Neural crest cell (in vitro differentiated cells): ENCODE results near the gene SLC43A3. TPM values are rescaled to one million over a fixed set of nuclear protein-coding genes. Genes with fewer than 3 reads are reported as not detected.
"Not testable (repeated sequence)": the region's sequence is repeated elsewhere in the genome, so short reads cannot be mapped to it uniquely, and the experiment has no call there.

Experiments used
- DNase-seq: peaks from one replicate; pipeline ENCODE4 v3.0.0; 2021; ENCODE audit warnings: low read depth, mixed read lengths, low spot score
- H3K27ac Mint-ChIP-seq: one replicate; pipeline ENCODE4 v1.8.0; 2021; ENCODE audit warnings: mild to moderate bottlenecking, mixed read lengths; ENCODE audit not compliant: unreplicated experiment
- H3K27me3 Mint-ChIP-seq: 2 replicates; pipeline ENCODE4 v1.8.0; 2021; ENCODE audit warnings: low read depth, mild to moderate bottlenecking, mixed read lengths
- H3K36me3 Mint-ChIP-seq: 2 replicates; pipeline ENCODE4 v1.8.0; 2021; ENCODE audit warnings: low read depth, mild to moderate bottlenecking, mixed read lengths
- H3K4me1 Mint-ChIP-seq: 2 replicates; pipeline ENCODE4 v1.8.0; 2021; ENCODE audit warnings: mixed read lengths
- H3K4me3 Mint-ChIP-seq: one replicate; pipeline ENCODE4 v1.8.0; 2021; ENCODE audit warnings: mild to moderate bottlenecking, mixed read lengths
- H3K9me3 Mint-ChIP-seq: 2 replicates; pipeline ENCODE4 v1.8.0; 2021; ENCODE audit warnings: mixed read lengths
- total RNA-seq: library from RNA; stranded (reverse); gene quantifications from 2 replicates; pipeline ENCODE4 v1.2.1, GENCODE V29; 2021
- TF ChIP-seq, protein P1 (sequence below): fragments of 200-600 bp; sonication (generic); conservative IDR thresholded peaks from 2 replicates; pipeline ENCODE4 v1.5.0; 2021; ENCODE audit warnings: antibody characterized with exemption, mild to moderate bottlenecking

SLC43A3 gene
- total RNA-seq, 1 donor from 2014 or later = 52.9 TPM

- H3K27me3 Mint-ChIP-seq = no peaks in the 10 kb centered on the region
- H3K9me3 Mint-ChIP-seq = no peaks in the 10 kb centered on the region
- TF ChIP-seq, protein P1, sequence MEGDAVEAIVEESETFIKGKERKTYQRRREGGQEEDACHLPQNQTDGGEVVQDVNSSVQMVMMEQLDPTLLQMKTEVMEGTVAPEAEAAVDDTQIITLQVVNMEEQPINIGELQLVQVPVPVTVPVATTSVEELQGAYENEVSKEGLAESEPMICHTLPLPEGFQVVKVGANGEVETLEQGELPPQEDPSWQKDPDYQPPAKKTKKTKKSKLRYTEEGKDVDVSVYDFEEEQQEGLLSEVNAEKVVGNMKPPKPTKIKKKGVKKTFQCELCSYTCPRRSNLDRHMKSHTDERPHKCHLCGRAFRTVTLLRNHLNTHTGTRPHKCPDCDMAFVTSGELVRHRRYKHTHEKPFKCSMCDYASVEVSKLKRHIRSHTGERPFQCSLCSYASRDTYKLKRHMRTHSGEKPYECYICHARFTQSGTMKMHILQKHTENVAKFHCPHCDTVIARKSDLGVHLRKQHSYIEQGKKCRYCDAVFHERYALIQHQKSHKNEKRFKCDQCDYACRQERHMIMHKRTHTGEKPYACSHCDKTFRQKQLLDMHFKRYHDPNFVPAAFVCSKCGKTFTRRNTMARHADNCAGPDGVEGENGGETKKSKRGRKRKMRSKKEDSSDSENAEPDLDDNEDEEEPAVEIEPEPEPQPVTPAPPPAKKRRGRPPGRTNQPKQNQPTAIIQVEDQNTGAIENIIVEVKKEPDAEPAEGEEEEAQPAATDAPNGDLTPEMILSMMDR = no peak
- H3K27ac Mint-ChIP-seq = no peak overlapping the region
- H3K4me3 Mint-ChIP-seq = no peak overlapping the region
- peaks cover 19% of the 10 kb centered on the region for H3K36me3 Mint-ChIP-seq
- no peak for DNase-seq
- no peaks in the 10 kb centered on the region for H3K4me1 Mint-ChIP-seq
Measured at GRCh38 chr11:57407941-57408475, 18.9 kb downstream of the SLC43A3 start.

DNA sequence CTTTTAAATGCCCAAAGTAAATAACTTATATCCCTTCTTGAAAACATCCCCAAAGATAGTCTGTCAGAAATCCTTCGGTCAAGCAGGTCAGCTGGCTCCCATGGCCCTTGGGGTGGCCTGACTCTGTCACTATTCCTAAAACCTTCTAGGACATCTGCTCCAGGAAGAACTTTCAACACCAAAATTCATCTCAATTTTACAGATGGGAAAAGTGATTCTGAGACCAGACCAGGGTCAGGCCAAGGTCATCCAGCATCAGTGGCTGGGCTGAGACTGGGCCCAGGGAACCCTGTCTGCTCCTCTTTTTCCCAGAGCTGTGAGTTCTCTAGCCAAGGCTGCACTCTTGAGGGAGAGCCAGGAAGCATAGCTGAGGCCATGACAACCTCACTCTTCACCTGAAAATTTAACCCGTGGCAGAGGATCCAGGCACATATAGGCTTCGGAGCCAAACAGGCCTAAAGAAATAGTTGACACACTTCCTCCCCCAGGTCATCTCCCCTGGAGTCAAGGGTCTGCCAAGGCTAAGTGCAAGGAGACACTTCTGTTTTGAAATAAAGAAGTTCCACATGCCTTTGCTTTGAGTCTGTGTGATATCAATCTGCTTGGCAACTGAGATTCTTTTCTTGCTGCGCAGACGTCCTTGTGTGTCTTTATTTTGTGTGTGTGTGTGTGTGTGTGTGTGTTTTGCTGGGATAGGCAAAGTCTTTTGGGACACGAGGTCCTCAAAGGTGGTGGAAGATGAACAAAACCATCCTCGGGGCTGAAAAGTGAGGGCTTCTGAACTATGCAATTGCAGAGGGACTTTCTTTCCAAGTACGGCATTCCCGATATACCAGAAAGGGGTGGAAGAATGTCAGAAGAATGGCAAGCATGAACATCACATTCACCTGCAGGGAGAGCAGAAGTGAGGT, 19.7 kb downstream of the SLC43A3 start:
- Mint-ChIP-seq H3K27ac (no peak overlapping the region), H3K36me3 (peaks cover 19% of the 10 kb centered on the region), H3K27me3 (peaks cover 6% of the 10 kb centered on the region), H3K9me3 (no peaks in the 10 kb centered on the region), H3K4me1 (no peaks in the 10 kb centered on the region), H3K4me3 (no peak overlapping the region)
- TF ChIP-seq, protein P1 = no peak
- no peak for DNase-seq

DNA sequence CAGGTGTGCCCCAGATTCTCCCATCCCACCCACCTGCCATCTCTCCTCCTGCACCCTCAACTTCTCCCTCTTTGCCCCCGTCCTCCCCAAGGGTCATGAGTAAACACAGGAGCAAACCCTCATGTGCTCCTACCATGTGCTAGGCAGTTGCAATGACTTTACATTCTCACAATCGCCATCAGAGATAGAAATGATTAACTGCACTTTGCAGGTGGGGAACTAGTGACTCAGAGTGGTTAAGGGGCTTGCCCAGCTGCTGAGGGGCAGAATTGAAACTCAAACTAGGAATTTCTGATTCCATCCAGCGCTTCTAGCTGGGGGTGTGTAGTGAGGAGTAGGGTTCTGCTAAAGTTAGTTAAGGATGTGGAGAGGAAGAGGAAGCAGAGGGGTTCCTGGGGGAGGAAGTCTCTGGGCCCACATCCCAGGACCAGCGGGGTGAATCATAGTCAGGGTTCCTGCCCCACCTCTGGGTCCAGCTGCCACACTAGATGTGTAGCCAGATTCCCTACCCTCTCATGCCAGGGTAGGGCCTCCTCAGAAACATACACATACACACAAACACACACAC, 20.5 kb downstream of the SLC43A3 start:
- Mint-ChIP-seq H3K27ac (no peak overlapping the region), H3K4me1 (no peaks in the 10 kb centered on the region), H3K27me3 (peaks cover 6% of the 10 kb centered on the region), H3K4me3 (no peak overlapping the region), H3K36me3 (peaks cover 19% of the 10 kb centered on the region), H3K9me3 (no peaks in the 10 kb centered on the region)
- no peak for DNase-seq
- TF ChIP-seq, protein P1 = no peak

DNA sequence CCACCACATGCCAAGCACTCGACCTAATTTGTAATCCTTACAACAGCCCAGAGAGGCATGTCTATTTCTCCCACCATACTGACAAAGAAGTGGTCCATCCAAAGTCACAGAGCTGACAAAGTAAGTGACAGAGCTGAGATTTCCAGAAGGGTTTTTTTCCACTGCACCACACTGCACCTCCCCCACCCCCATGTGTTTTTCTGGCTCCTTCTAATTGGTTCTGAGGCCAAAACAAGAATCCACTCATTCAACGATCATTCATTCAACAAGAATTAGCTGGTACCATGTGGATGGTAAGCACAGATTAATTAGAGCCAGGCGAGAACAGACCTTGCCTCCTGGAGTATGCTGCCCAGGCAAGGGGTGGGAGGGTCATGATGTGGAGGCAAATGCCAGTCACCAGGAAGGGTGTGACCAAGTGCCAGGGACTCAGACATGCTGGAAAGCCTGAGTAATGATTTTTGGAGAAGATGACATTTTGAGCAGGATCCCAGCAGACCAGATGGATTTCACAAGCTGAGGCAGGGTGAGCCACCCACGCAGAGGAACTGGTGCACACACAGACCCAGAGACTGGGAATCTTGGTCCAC, 21.6 kb downstream of the SLC43A3 start:
- Mint-ChIP-seq H3K4me1 (no peaks in the 10 kb centered on the region), H3K36me3 (peaks cover 15% of the 10 kb centered on the region), H3K9me3 (no peaks in the 10 kb centered on the region), H3K27ac (no peak overlapping the region), H3K4me3 (no peak overlapping the region), H3K27me3 (peaks cover 14% of the 10 kb centered on the region)
- DNase-seq = no peak
- TF ChIP-seq, protein P1 = no peak

DNA sequence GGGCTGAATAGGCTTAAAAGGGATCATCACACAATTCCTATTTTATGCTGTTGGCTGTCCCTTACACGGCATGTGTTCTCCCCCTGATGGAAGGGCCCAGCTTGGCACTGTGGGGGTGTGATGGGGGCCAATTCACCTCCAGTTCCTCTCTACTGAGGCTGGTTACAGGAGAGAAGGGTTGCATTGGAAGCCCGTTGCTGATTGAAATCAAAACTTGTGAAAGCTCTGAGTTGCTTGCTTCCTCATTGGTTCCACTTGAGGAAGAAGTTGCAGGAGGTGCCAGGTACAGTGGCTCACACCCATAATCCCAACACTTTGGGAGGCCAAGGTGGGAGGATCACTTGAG, 23.1 kb downstream of the SLC43A3 start:
- H3K36me3 Mint-ChIP-seq = peaks cover 6% of the 10 kb centered on the region
- DNase-seq = no peak
- TF ChIP-seq, protein P1 = no peak
- no peaks in the 10 kb centered on the region for H3K4me1 Mint-ChIP-seq
- no peak overlapping the region for H3K27ac Mint-ChIP-seq
- H3K27me3 Mint-ChIP-seq = peaks cover 14% of the 10 kb centered on the region
- H3K9me3 Mint-ChIP-seq = no peaks in the 10 kb centered on the region
- no peak overlapping the region for H3K4me3 Mint-ChIP-seq

DNA sequence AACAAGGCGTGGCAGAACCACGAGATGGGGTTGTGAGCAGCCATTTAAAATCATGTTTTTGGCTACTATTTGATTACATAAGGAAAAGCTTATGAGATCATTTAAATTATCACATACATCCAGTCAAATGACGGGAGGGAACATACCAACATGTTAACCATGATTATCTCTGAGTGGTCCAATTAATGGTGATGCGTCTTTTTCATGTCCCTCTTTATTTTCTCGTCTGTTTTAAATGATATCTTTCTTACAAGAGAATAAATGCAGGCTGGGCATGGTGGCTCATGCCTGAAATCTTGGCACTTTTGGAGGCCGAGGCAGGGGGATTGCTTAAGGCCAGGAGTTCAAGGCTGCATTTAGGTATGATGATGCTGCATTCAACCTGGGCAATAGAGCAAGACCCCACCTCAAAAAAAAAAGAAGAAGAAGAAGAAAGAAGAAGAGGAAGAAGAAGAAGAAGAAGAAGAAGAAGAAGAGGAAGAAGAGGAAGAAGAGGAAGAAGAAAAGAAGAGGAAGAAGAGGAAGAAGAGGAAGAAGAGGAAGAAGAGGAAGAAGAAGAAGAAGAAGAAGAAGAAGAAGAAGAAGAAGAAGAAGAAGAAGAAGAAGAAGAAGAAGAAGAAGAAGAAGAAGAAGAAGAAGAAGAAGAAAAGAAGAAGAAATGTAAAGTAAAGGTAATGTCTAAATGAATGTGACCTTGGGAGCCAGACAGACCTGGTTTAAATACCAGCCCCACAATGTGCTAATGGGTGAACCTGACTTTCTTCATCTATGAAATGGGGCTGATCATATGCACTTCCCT, 23.7 kb downstream of the SLC43A3 start:
- not testable (repeated sequence) for H3K9me3 Mint-ChIP-seq, H3K36me3 Mint-ChIP-seq, H3K4me3 Mint-ChIP-seq, DNase-seq, H3K4me1 Mint-ChIP-seq, H3K27ac Mint-ChIP-seq
- peaks cover 14% of the 10 kb centered on the region for H3K27me3 Mint-ChIP-seq
